Body of pancreas (tissue), 4 donors: ENCODE results near the gene PRR20G.

ENCODE experiments used
- POLR2A ChIP-seq, 3 donors: fragments of 450-650 bp; IDR thresholded peaks; one replicate each; pipeline ENCODE4 v1.6.1; 2016; ENCODE audit warnings: antibody characterized with exemption in 3 of 3, mild to moderate bottlenecking in 2 of 3
- TF ChIP-seq, protein P1 (sequence below), 7 experiments: fragments of 450-650 bp in 4 of 7; fragments of 200-600 bp in 3 of 7; sonication (generic) in 3 of 7; IDR thresholded peaks; one replicate each; pipeline ENCODE4 v1.5.1; 2016 to 2019; ENCODE audit warnings: antibody characterized with exemption in 7 of 7

DNA sequence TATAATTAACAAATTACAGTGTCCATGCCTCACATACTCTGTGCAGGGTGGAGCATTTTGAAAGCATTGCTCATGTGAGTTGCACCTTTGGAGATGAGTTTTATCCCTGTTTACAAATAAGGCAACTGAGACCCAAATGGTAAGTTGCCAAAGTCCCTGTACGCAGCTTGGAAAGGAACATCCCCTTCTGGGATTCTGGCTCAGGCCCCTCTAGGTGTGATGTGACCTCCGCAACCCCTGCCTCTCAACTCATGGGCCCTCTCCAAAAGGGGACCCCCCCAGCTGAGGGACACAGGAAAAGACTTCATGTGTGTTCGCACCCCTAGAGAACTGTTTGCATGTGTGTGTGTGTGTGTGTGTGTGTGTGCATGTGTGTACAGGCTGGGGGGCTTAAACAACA lies 25.3 kb downstream of the PRR20G start:
- TF ChIP-seq, protein P1, sequence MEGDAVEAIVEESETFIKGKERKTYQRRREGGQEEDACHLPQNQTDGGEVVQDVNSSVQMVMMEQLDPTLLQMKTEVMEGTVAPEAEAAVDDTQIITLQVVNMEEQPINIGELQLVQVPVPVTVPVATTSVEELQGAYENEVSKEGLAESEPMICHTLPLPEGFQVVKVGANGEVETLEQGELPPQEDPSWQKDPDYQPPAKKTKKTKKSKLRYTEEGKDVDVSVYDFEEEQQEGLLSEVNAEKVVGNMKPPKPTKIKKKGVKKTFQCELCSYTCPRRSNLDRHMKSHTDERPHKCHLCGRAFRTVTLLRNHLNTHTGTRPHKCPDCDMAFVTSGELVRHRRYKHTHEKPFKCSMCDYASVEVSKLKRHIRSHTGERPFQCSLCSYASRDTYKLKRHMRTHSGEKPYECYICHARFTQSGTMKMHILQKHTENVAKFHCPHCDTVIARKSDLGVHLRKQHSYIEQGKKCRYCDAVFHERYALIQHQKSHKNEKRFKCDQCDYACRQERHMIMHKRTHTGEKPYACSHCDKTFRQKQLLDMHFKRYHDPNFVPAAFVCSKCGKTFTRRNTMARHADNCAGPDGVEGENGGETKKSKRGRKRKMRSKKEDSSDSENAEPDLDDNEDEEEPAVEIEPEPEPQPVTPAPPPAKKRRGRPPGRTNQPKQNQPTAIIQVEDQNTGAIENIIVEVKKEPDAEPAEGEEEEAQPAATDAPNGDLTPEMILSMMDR (IDR thresholded peaks at IDR 0.05): no peak
- no peak for TF ChIP-seq POLR2A (IDR thresholded peaks at IDR 0.05)
